ENCODE measurements around the gene HGFAC.
A peak's percentile ranks its signal among the peaks of the same experiment; 100 is the strongest.

The HGFAC gene

DNA sequence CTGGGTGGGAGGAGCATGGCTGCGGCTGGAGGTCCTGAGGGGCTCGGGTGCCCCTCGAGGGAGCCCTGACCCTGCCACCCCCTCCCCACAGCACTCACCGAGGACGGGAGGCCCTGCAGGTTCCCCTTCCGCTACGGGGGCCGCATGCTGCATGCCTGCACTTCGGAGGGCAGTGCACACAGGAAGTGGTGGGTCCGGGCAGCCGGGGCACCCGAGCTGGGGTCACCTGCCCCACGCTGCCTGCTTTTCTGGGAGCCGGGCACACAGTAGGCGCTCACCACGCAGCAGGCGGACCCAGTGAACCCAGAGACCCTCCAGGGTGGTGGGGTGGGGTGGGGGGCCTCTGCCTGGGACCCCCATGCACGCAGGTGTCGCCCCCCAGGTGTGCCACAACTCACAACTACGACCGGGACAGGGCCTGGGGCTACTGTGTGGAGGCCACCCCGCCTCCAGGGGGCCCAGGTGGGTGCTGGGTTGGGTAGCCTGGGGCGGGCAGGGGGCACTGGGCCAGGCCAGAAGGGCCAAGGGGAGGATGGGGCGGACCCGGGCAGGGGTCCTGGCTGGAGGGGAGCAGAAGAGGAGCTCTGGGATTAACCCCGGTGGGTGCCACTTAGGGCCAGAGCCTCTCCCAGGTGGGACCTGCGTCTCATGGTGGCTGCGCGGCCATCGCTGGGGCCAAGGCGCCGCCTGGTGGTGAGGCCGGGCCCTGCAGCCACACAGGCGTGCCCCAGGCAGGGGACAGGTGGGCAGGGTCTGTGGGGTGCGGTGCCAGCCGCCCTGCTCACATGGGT, 1.4 kb downstream of the HGFAC start:
- TF ChIP-seq CTCF (IDR thresholded peaks at IDR 0.05; ENCODE audit: low read depth, low read length, missing control alignments), result peak; percentile 87
- no peaks in the 10 kb centered on the region for H3K36me3 ChIP-seq (replicated peaks)
- no peaks in the 10 kb centered on the region for H3K27me3 ChIP-seq (replicated peaks)
- H3K4me3 ChIP-seq (ENCODE audit: low read depth, low read length), result no peak overlapping the region
- no peak for DNase-seq
- no peak overlapping the region for H3K27ac ChIP-seq
- in situ Hi-C loops (cut with HindIII; ENCODE audit: low pct_ligation_motif_present, low sequenced_read_pairs), result loop anchor here (5.0 kb wide), 1 partner anchor 96 kb away; no protein-coding TSS in a partner anchor

DNA sequence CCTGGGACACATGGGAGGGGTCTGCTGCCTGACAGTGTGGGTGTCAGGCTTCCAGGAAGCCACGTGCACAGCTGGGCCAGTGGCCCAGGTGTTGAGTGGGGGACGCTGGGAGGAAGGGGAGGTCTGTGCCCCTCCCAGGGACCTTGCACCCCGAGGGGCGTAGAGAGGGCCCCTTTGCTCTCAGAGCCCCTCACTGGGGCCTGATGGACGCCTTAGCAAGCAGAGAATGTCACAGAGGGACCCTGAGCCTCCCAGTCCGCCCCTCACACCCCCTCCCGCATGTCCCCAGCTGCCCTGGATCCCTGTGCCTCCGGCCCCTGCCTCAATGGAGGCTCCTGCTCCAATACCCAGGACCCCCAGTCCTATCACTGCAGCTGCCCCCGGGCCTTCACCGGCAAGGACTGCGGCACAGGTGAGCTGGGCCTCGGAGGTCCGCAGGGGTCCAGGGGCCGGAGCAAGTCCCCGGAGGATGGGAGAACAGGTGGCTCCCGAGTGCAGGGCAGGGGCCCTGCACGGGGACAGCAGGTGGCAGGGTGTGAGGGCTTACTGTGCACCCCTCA, 2.1 kb downstream of the HGFAC start:
- in situ Hi-C loops (cut with HindIII; ENCODE audit: low pct_ligation_motif_present, low sequenced_read_pairs), result loop anchor here (5.0 kb wide), 1 partner anchor 97 kb away; no protein-coding TSS in a partner anchor
- no peak overlapping the region for H3K4me3 ChIP-seq (ENCODE audit: low read depth, low read length)
- no peaks in the 10 kb centered on the region for H3K36me3 ChIP-seq (replicated peaks)
- H3K27me3 ChIP-seq (replicated peaks), result no peaks in the 10 kb centered on the region
- TF ChIP-seq CTCF (IDR thresholded peaks at IDR 0.05; ENCODE audit: low read depth, low read length, missing control alignments), result no peak
- no peak overlapping the region for H3K27ac ChIP-seq
- no peak for DNase-seq

DNA sequence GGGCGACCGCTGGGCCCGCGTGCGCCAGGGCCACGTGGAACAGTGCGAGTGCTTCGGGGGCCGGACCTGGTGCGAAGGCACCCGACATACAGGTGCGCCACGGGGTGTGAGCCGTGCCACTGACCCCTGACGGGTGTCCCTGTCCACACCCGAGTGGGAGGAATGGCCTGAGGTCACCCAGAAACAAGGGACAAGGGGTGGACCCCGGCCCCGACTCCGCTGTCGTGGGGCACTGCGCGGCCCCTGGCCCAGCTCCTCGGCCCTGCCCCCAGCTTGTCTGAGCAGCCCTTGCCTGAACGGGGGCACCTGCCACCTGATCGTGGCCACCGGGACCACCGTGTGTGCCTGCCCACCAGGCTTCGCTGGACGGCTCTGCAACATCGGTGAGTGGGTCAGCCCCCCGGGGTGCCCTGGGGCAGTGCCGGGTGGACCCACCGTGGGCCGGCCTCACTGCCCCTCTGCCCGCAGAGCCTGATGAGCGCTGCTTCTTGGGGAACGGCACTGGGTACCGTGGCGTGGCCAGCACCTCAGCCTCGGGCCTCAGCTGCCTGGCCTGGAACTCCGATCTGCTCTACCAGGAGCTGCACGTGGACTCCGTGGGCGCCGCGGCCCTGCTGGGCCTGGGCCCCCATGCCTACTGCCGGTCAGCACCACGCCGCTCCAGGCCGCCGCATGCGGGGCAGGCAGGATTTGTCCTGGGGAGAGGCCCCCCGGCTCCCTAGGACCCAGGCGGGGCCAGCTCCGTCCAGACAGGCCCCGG, 2.8 kb downstream of the HGFAC start:
- in situ Hi-C loops (cut with HindIII; ENCODE audit: low pct_ligation_motif_present, low sequenced_read_pairs), result loop anchor here (5.0 kb wide), 1 partner anchor 97 kb away; no protein-coding TSS in a partner anchor
- no peaks in the 10 kb centered on the region for H3K36me3 ChIP-seq (replicated peaks)
- H3K27ac ChIP-seq, result no peak overlapping the region
- no peak overlapping the region for H3K4me3 ChIP-seq (ENCODE audit: low read depth, low read length)
- H3K27me3 ChIP-seq (replicated peaks), result no peaks in the 10 kb centered on the region
- DNase-seq, result no peak
- no peak for TF ChIP-seq CTCF (IDR thresholded peaks at IDR 0.05; ENCODE audit: low read depth, low read length, missing control alignments)

DNA sequence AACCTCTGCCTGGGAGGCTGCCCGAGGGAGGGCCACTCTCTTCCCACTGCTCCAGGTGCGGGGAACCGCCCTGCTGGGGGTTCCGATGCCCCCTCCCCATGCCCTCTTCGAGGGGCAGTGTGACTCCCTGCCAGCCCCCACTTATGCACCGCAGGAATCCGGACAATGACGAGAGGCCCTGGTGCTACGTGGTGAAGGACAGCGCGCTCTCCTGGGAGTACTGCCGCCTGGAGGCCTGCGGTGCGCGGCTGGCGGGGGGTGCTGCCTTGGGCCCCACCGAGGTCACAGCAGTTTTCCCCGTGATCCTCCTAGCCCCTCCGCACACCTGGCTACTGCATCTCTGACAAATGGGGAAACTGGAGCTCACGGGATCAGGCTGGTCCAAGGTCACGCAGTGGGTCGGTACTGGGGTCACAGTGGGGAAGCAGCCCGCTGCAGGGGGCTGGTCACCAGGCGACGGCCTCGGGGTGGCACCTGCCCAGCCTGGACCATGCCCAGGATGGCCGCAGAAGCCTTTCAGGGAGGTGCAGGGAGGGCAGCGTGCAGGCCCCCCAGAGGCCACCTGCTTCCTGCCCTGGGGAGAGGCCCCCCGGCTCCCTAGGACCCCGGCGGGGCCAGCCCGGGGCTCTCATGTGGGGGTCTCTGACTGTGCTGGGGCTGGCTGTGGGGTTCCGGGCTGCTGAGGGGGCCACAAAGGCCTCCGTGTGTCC, 3.5 kb downstream of the HGFAC start:
- no peak for TF ChIP-seq CTCF (IDR thresholded peaks at IDR 0.05; ENCODE audit: low read depth, low read length, missing control alignments)
- DNase-seq, result no peak
- Histone ChIP-seq H3K27ac (no peak overlapping the region), H3K27me3 (replicated peaks) (no peaks in the 10 kb centered on the region), H3K36me3 (replicated peaks) (no peaks in the 10 kb centered on the region), H3K4me3 (ENCODE audit: low read depth, low read length) (no peak overlapping the region)
- in situ Hi-C loops (cut with HindIII; ENCODE audit: low pct_ligation_motif_present, low sequenced_read_pairs), result no loop called here

- no peak overlapping the region for H3K4me3 ChIP-seq (ENCODE audit: low read depth, low read length)
- in situ Hi-C loops (cut with HindIII; ENCODE audit: low pct_ligation_motif_present, low sequenced_read_pairs), result no loop called here
- no peaks in the 10 kb centered on the region for H3K27me3 ChIP-seq (replicated peaks)
- TF ChIP-seq CTCF (IDR thresholded peaks at IDR 0.05; ENCODE audit: low read depth, low read length, missing control alignments), result no peak
- no peak overlapping the region for H3K27ac ChIP-seq
- DNase-seq, result no peak
- no peaks in the 10 kb centered on the region for H3K36me3 ChIP-seq (replicated peaks)
Observed at GRCh38 chr4:3445829-3446545, 4.2 kb downstream of the HGFAC start.
